Keratinocyte (primary cell): ENCODE data around the gene ZBTB7B. TPM values are rescaled to one million over a fixed set of nuclear protein-coding genes. Genes with fewer than 3 reads are reported as not detected.

Experiments used
- DNase-seq: peaks from one replicate; pipeline ENCODE4 v3.0.0-alpha.2; 2011; ENCODE audit warnings: low read depth, missing footprints, low spot score
- FAIRE-seq: peaks from 2 replicates; lab custom pipeline; 2011; peaks lifted over from hg19 to GRCh38; lab: Jason Lieb, UNC
- H2AFZ ChIP-seq: 2 replicates; pipeline ENCODE4 v1.6.0; 2012; ENCODE audit warnings: low read length, control low read depth, inconsistent platforms; ENCODE audit not compliant: control insufficient read depth
- H3K27ac ChIP-seq: 2 replicates; pipeline ENCODE4 v1.5.1; 2011; ENCODE audit warnings: low read length; ENCODE audit not compliant: control insufficient read depth, insufficient read depth
- H3K27me3 ChIP-seq: 3 replicates; pipeline ENCODE4 v1.6.0; 2011; ENCODE audit warnings: low read length; ENCODE audit not compliant: control insufficient read depth, insufficient read depth; ENCODE audit errors: extremely low read depth
- H3K36me3 ChIP-seq, 2 experiments: 2 replicates in 1 of 2; 3 replicates in 1 of 2; pipeline ENCODE4 v1.5.1; 2011; ENCODE audit warnings: low read length in 2 of 2, mild to moderate bottlenecking in 1 of 2; ENCODE audit not compliant: control insufficient read depth in 2 of 2, insufficient read depth in 2 of 2; ENCODE audit errors: extremely low read depth in 1 of 2
- H3K4me1 ChIP-seq: 3 replicates; pipeline ENCODE4 v1.5.1; 2011; ENCODE audit warnings: low read length; ENCODE audit not compliant: control insufficient read depth, insufficient read depth; ENCODE audit errors: extremely low read depth
- H3K4me2 ChIP-seq: 3 replicates; pipeline ENCODE4 v1.6.0; 2011; ENCODE audit warnings: low read depth, low read length; ENCODE audit not compliant: control insufficient read depth, insufficient read depth; ENCODE audit errors: extremely low read depth
- H3K4me3 ChIP-seq, 3 experiments: fragments of 200-600 bp in 1 of 3; sonication (generic) in 1 of 3; 2 replicates in 2 of 3; 3 replicates in 1 of 3; pipeline ENCODE4 v1.5.1; 2011 to 2016; ENCODE audit warnings: low read length in 3 of 3, mild to moderate bottlenecking in 3 of 3, control low read depth in 2 of 3, inconsistent platforms in 1 of 3, low read depth in 1 of 3, mixed read lengths in 1 of 3, mixed run types in 1 of 3, moderate library complexity in 1 of 3; ENCODE audit not compliant: control insufficient read depth in 2 of 3, insufficient read depth in 2 of 3; ENCODE audit errors: extremely low read depth in 1 of 3
- H3K79me2 ChIP-seq: 2 replicates; pipeline ENCODE4 v1.6.0; 2012; ENCODE audit warnings: low read length; ENCODE audit not compliant: control insufficient read depth, insufficient read depth
- H3K9ac ChIP-seq: 3 replicates; pipeline ENCODE4 v1.6.0; 2011; ENCODE audit warnings: low read length; ENCODE audit not compliant: control insufficient read depth, insufficient read depth; ENCODE audit errors: extremely low read depth
- H3K9me1 ChIP-seq: 3 replicates; pipeline ENCODE4 v1.6.0; 2011; ENCODE audit warnings: low read length; ENCODE audit not compliant: control insufficient read depth, insufficient read depth; ENCODE audit errors: extremely low read depth
- H3K9me3 ChIP-seq: 2 replicates; pipeline ENCODE4 v1.5.1; 2012; ENCODE audit warnings: low read depth, low read length; ENCODE audit not compliant: control insufficient read depth
- H4K20me1 ChIP-seq: 3 replicates; pipeline ENCODE4 v1.6.0; 2011; ENCODE audit warnings: low read length; ENCODE audit not compliant: control insufficient read depth, insufficient read depth; ENCODE audit errors: extremely low read depth
- CTCF ChIP-seq, 3 experiments: IDR thresholded peaks in 1 of 3; conservative IDR thresholded peaks in 1 of 3; optimal IDR thresholded peaks in 1 of 3; 2 replicates in 2 of 3; 3 replicates in 1 of 3; pipeline versions ENCODE3 to v1.5.1; 2011; ENCODE audit warnings: low read length in 3 of 3, mild to moderate bottlenecking in 3 of 3, moderate library complexity in 2 of 3, control low read depth in 1 of 3, inconsistent platforms in 1 of 3; ENCODE audit not compliant: insufficient read depth in 2 of 3; ENCODE audit errors: extremely low read depth in 1 of 3
- EZH2 ChIP-seq: IDR thresholded peaks from one replicate; pipeline ENCODE4 v1.6.1; 2012; ENCODE audit warnings: inconsistent platforms, mild to moderate bottlenecking, low read length, moderate library complexity
- dilution Hi-C: fragments of 300-500 bp; cut with MboI; formaldehyde crosslinking; loops from one replicate; pipeline ENCODE4 v1.7.0; 2020; ENCODE audit warnings: low sequenced_read_pairs; ENCODE audit not compliant: extremely low pct_ligation_motif_present
- polyA plus RNA-seq, 5 experiments: library from polyadenylated mRNA; depleted of rRNA in 3 of 5; stranded (reverse) in 3 of 5; stranded (forward) in 1 of 5; unstranded in 1 of 5; fragments of >200 nt; gene quantifications; 1 replicate in 1 of 5; 2 replicates in 3 of 5; 3 replicates in 1 of 5; pipeline versions ENCODE4 v1.2.1 to v1.2.3, GENCODE V29; 2011 to 2012; ENCODE audit warnings: missing spikeins in 2 of 5, low read depth in 1 of 5, low replicate concordance in 1 of 5

The ZBTB7B gene
- polyA plus RNA-seq, 1 donor (not counting 4 experiments of a cell fraction or from before 2014, with no cell fraction given): 20.9 TPM

GRCh38 chr1:154955718-154956543, 46.7 kb upstream of the ZBTB7B start, which contains the start of gene PBXIP1:
TSS of gene PBXIP1 (minus strand) at chr1:154956099. CDS start at chr1:154953721, 2,378 bp downstream.
- dilution Hi-C loops: no loop called here
- Histone ChIP-seq H3K9me3 (no peaks in the 10 kb centered on the region), H3K27me3 (no peaks in the 10 kb centered on the region), H3K79me2 (peaks cover 16% of the 10 kb centered on the region), H3K4me3 (peak within 1 kb of the TSS; percentile 49 to 71 (median 58)), H3K9me1 (no peaks in the 10 kb centered on the region), H3K27ac (peak within 1 kb of the TSS; percentile 15), H3K4me2 (peak within 1 kb of the TSS; percentile 73), H3K4me1 (peaks cover 29% of the 10 kb centered on the region), H3K9ac (peak within 1 kb of the TSS; percentile 56), H4K20me1 (no peaks in the 10 kb centered on the region), H3K36me3 (peaks cover 6 to 13% of the 10 kb centered on the region in 2 experiments), H2AFZ (peak within 1 kb of the TSS; percentile 49)
- DNase-seq (no peak), FAIRE-seq (peak; percentile 49)
- TF ChIP-seq EZH2 (no peak), CTCF (optimal IDR thresholded peaks at IDR 0.05 in 1 of 3, IDR thresholded peaks at IDR 0.05 in 1 of 3, conservative IDR thresholded peaks at IDR 0.05 in 1 of 3; ENCODE audit: extremely low read depth in 1 of 3, insufficient read depth in 2 of 3, low read length in 3 of 3) (peak in 2 of 3 experiments; percentile 6 to 26)

GRCh38 chr1:154956544-154956941, 46.1 kb upstream of the ZBTB7B start:
- FAIRE-seq: no peak
- dilution Hi-C loops: no loop called here
- Histone ChIP-seq H4K20me1 (no peaks in the 10 kb centered on the region), H3K9me3 (no peaks in the 10 kb centered on the region), H3K4me3 (peak overlapping the region in 2 of 3 experiments; percentile 49 to 71), H3K9me1 (no peaks in the 10 kb centered on the region), H3K4me1 (peaks cover 30% of the 10 kb centered on the region), H3K9ac (peak overlapping the region; percentile 56), H3K79me2 (peaks cover 18% of the 10 kb centered on the region), H2AFZ (peak overlapping the region; percentile 1), H3K36me3 (peaks cover 2 to 13% of the 10 kb centered on the region in 2 experiments), H3K27me3 (no peaks in the 10 kb centered on the region), H3K27ac (peak overlapping the region; percentile 15), H3K4me2 (peak overlapping the region; percentile 73)
- TF ChIP-seq EZH2 (no peak), CTCF (optimal IDR thresholded peaks at IDR 0.05 in 1 of 3, IDR thresholded peaks at IDR 0.05 in 1 of 3, conservative IDR thresholded peaks at IDR 0.05 in 1 of 3; ENCODE audit: extremely low read depth in 1 of 3, insufficient read depth in 2 of 3, low read length in 3 of 3) (no peak)
- no peak for DNase-seq
